IMR-90 (cell line): ENCODE results near the gene ZSCAN12. TPM values are rescaled to one million over a fixed set of nuclear protein-coding genes. Genes with fewer than 3 reads are reported as not detected.
"Not testable (repeated sequence)": the region's sequence is repeated elsewhere in the genome, so short reads cannot be mapped to it uniquely, and the experiment has no call there.

Experiments
- ATAC-seq: fragments of 200-7000 bp; cut with Tn5 transposase; 2 replicates; pipeline ENCODE4 v1.9.1; 2020; ENCODE audit warnings: low read depth, mild to moderate bottlenecking, moderate library complexity
- BruUV-seq: library from RNA; stranded (reverse); fragments of 400-500 nt; replicated peaks from 2 replicates; lab custom pipeline; 2021; lab: Mats Ljungman, UMichigan
- CTCF ChIA-PET: fragments of 300-600 bp; formaldehyde crosslinking; extraction: SDS; loops from one replicate; lab custom pipeline; 2021; ENCODE audit warnings: antibody characterized with exemption; lab: Yijun Ruan, JAX
- POLR2A ChIA-PET: fragments of 300-600 bp; sonication (Branson Sonifier 250); formaldehyde crosslinking; loops from one replicate; lab custom pipeline; 2022; ENCODE audit warnings: antibody characterized with exemption; ENCODE audit not compliant: unreplicated experiment; lab: Charles Lee
- DNase-seq: peaks from one replicate; pipeline ENCODE4 v3.0.0; 2013
- H2AFZ ChIP-seq: replicated peaks from 2 replicates; pipeline ENCODE3; 2013; ENCODE audit warnings: low read length, mild to moderate bottlenecking; ENCODE audit not compliant: poor library complexity
- H2AK5ac ChIP-seq: 2 replicates; pipeline ENCODE4 v1.6.1; 2013; ENCODE audit warnings: low read depth, low read length, inconsistent platforms
- H2AK9ac ChIP-seq: replicated peaks from 2 replicates; pipeline ENCODE3; 2013; ENCODE audit warnings: mild to moderate bottlenecking, low read depth, low read length, moderate library complexity; ENCODE audit not compliant: poor library complexity
- H2BK120ac ChIP-seq: 2 replicates; pipeline ENCODE4 v1.6.1; 2013; ENCODE audit warnings: low read depth, low read length, inconsistent platforms
- H2BK15ac ChIP-seq: 3 replicates; pipeline ENCODE4 v1.6.1; 2013; ENCODE audit warnings: low read depth, low read length, inconsistent platforms
- H2BK20ac ChIP-seq: 2 replicates; pipeline ENCODE4 v1.6.1; 2013; ENCODE audit warnings: low read depth, mild to moderate bottlenecking, inconsistent platforms, low read length, moderate library complexity
- H2BK5ac ChIP-seq: 2 replicates; pipeline ENCODE4 v1.6.1; 2013; ENCODE audit warnings: mild to moderate bottlenecking, low read depth, low read length, inconsistent platforms; ENCODE audit not compliant: poor library complexity, severe bottlenecking
- H3K14ac ChIP-seq: replicated peaks from 2 replicates; pipeline ENCODE4 v1.6.1; 2013; ENCODE audit warnings: low read depth, low read length, inconsistent platforms
- H3K18ac ChIP-seq: 2 replicates; pipeline ENCODE4 v1.6.1; 2013; ENCODE audit warnings: low read depth, low read length, control low read depth
- H3K23ac ChIP-seq: 2 replicates; pipeline ENCODE4 v1.6.1; 2013; ENCODE audit warnings: low read depth, low read length, inconsistent platforms
- H3K27ac ChIP-seq: 2 replicates; pipeline ENCODE4 v1.5.1; 2013; ENCODE audit warnings: mild to moderate bottlenecking, control low read depth, low read length; ENCODE audit not compliant: insufficient read depth
- H3K27me3 ChIP-seq: 2 replicates; pipeline ENCODE4 v1.6.1; 2013; ENCODE audit warnings: low read length; ENCODE audit not compliant: control insufficient read depth, insufficient read depth
- H3K36me3 ChIP-seq: 2 replicates; pipeline ENCODE4 v1.6.1; 2013; ENCODE audit warnings: low read length, mixed read lengths; ENCODE audit not compliant: control insufficient read depth, insufficient read depth
- H3K4ac ChIP-seq: 2 replicates; pipeline ENCODE4 v1.6.1; 2013; ENCODE audit warnings: low read depth, low read length, inconsistent platforms
- H3K4me1 ChIP-seq: 2 replicates; pipeline ENCODE4 v1.6.1; 2013; ENCODE audit warnings: low read length, mixed read lengths; ENCODE audit not compliant: control insufficient read depth, insufficient read depth
- H3K4me2 ChIP-seq: 2 replicates; pipeline ENCODE4 v1.6.1; 2013; ENCODE audit warnings: low read depth, mild to moderate bottlenecking, control low read depth, low read length, moderate library complexity
- H3K4me3 ChIP-seq: 2 replicates; pipeline ENCODE4 v1.5.1; 2013; ENCODE audit warnings: low read depth, mild to moderate bottlenecking, control low read depth, low read length, moderate library complexity; ENCODE audit not compliant: insufficient read depth
- H3K56ac ChIP-seq: 2 replicates; pipeline ENCODE4 v1.6.1; 2013; ENCODE audit warnings: low read length, inconsistent platforms; ENCODE audit not compliant: insufficient read depth; ENCODE audit errors: extremely low read depth
- H3K79me1 ChIP-seq, 2 experiments: 2 replicates each; pipeline ENCODE4 v1.6.1; 2013; ENCODE audit warnings: low read length in 2 of 2, inconsistent platforms in 1 of 2, low read depth in 1 of 2
- H3K9ac ChIP-seq: 2 replicates; pipeline ENCODE4 v1.6.1; 2013; ENCODE audit warnings: low read depth, low read length, control low read depth
- H3K9me1 ChIP-seq: 2 replicates; pipeline ENCODE4 v1.6.1; 2013; ENCODE audit warnings: low read length, inconsistent platforms; ENCODE audit not compliant: insufficient read depth
- H3K9me3 ChIP-seq: 2 replicates; pipeline ENCODE4 v1.6.1; 2013; ENCODE audit warnings: low read length; ENCODE audit not compliant: control insufficient read depth, insufficient read depth
- H4K20me1 ChIP-seq: 2 replicates; pipeline ENCODE4 v1.6.1; 2013; ENCODE audit warnings: low read length, inconsistent platforms; ENCODE audit not compliant: insufficient read depth
- H4K5ac ChIP-seq: 2 replicates; pipeline ENCODE4 v1.6.1; 2013; ENCODE audit warnings: mild to moderate bottlenecking, low read depth, low read length, control low read depth
- H4K8ac ChIP-seq, 2 experiments: 2 replicates each; pipeline ENCODE4 v1.6.1; 2013; ENCODE audit warnings: low read depth in 2 of 2, low read length in 2 of 2, control low read depth in 1 of 2, inconsistent platforms in 1 of 2
- H4K91ac ChIP-seq: 2 replicates; pipeline ENCODE4 v1.6.1; 2013; ENCODE audit warnings: low read depth, low read length, inconsistent platforms; ENCODE audit not compliant: insufficient read depth
- dilution Hi-C: fragments of 300-500 bp; cut with HindIII; formaldehyde crosslinking; loops from one replicate; pipeline ENCODE4 v1.14.3; 2018; ENCODE audit warnings: low sequenced_read_pairs; ENCODE audit not compliant: unreplicated experiment
- in situ Hi-C: fragments of 300-500 bp; cut with MboI; formaldehyde crosslinking; loops from 3 replicates; pipeline ENCODE4 v1.14.3; 2019; ENCODE audit warnings: low sequenced_read_pairs, inconsistent platforms, mixed read lengths
- intact Hi-C: fragments of 100-400 bp; cut with micrococcal nuclease; formaldehyde crosslinking; loops from 2 replicates; pipeline ENCODE4 v1.10.0; 2022
- polyA plus RNA-seq, 3 experiments: library from polyadenylated mRNA; depleted of rRNA; stranded (reverse); fragments of >200 nt; gene quantifications; 2 replicates each; pipeline ENCODE4 v1.2.3, GENCODE V29; 2012; ENCODE audit warnings: low replicate concordance in 1 of 3
- total RNA-seq: library from RNA; depleted of rRNA; stranded (reverse); fragments of >200 nt; gene quantifications from 2 replicates; pipeline ENCODE4 v1.2.3, GENCODE V29; 2012

ZSCAN12 gene
- total and polyA plus RNA-seq, 2 of the 4 experiments (the other 2 are of a cell fraction), result 2.0 to 6.5 TPM

DNA sequence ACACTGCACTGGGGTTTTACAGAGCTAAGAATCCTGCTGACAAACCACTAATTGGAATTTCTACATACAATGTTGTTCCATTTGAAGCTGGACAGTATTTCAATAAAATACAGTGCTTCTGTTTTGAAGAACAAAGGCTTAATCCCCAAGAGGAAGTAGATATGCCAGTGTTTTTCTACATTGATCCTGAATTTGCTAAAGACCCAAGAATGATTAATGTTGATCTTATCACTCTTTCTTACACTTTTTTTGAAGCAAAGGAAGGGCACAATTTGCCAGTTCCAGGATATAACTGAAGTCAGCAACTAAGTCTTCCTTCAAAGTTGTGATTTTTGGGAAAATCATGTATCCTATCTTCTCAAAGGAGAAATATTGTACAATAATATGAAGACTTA is 48.0 kb upstream of the ZSCAN12 start:
- H4K5ac ChIP-seq, H3K9me3 ChIP-seq, H2BK120ac ChIP-seq, BruUV-seq, H3K9me1 ChIP-seq, H3K14ac ChIP-seq, ATAC-seq, H3K4ac ChIP-seq, H4K20me1 ChIP-seq, H3K18ac ChIP-seq, DNase-seq, H4K8ac ChIP-seq, H2BK15ac ChIP-seq, H3K56ac ChIP-seq, H2BK5ac ChIP-seq, H2AK9ac ChIP-seq, H3K27me3 ChIP-seq, H4K91ac ChIP-seq, H3K9ac ChIP-seq, H2BK20ac ChIP-seq, H3K4me1 ChIP-seq, POLR2A ChIA-PET, H2AK5ac ChIP-seq, in situ Hi-C loops, H3K23ac ChIP-seq, H3K36me3 ChIP-seq, dilution Hi-C loops, H3K27ac ChIP-seq, CTCF ChIA-PET, H3K79me1 ChIP-seq: not testable (repeated sequence)
- peak overlapping the region; percentile 94 for H2AFZ ChIP-seq
- intact Hi-C loops, result loop anchor here (2.0 kb wide), 1 partner anchor 27 kb away; no protein-coding TSS in a partner anchor
- H3K4me3 ChIP-seq, result peak overlapping the region; percentile 77; the same call in 1 of the 2 replicates
- peak overlapping the region; percentile 93; the same call in 1 of the 2 replicates for H3K4me2 ChIP-seq
